GM12874 (cell line): ENCODE results near the gene COX14.

Source experiments
- TF ChIP-seq, protein P1 (sequence below): IDR thresholded peaks from 2 replicates; pipeline ENCODE4 v1.5.1; 2011; ENCODE audit warnings: low read depth, mild to moderate bottlenecking, control low read depth, low read length, moderate library complexity; ENCODE audit not compliant: insufficient read depth

The COX14 gene

DNA sequence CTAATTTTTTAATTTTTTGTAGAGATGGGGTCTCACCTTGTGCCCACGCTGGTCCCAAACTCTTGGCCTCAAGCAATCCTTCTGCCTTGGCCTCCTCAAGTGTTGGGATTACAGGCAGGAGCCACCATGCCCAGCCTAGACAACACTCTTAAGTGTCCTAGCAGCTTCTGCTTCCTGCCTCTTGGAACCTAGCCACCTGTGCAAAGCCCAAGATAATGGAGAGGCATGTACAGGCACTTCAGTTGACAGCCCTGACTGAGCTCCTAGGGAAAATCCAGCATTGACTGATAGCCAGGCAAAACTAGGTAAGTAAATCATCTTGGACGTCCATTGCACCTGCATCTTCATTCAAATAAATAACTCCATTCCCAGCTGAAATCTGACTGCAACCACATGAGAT is 15.5 kb downstream of the COX14 start:
- TF ChIP-seq, protein P1, sequence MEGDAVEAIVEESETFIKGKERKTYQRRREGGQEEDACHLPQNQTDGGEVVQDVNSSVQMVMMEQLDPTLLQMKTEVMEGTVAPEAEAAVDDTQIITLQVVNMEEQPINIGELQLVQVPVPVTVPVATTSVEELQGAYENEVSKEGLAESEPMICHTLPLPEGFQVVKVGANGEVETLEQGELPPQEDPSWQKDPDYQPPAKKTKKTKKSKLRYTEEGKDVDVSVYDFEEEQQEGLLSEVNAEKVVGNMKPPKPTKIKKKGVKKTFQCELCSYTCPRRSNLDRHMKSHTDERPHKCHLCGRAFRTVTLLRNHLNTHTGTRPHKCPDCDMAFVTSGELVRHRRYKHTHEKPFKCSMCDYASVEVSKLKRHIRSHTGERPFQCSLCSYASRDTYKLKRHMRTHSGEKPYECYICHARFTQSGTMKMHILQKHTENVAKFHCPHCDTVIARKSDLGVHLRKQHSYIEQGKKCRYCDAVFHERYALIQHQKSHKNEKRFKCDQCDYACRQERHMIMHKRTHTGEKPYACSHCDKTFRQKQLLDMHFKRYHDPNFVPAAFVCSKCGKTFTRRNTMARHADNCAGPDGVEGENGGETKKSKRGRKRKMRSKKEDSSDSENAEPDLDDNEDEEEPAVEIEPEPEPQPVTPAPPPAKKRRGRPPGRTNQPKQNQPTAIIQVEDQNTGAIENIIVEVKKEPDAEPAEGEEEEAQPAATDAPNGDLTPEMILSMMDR, result no peak

DNA sequence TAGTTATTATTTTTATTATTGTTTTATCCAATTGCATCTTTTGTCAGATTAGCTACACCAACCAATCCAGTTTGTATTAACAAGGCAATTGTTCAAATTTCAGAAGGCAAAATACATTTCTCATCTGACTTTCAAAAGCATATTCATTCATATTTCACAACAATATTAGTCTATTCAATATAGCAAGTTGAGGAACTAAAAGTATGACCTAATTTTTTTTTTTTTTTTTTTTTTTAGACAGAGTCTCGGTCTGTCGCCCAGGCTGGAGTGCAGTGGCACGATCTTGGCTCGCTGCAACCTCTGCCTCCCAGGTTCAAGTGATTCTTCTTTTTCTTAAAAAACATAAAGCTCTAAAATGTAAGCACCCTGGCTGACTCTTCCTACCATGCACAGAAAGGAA is 17.3 kb downstream of the COX14 start:
- TF ChIP-seq, protein P1, result no peak

DNA sequence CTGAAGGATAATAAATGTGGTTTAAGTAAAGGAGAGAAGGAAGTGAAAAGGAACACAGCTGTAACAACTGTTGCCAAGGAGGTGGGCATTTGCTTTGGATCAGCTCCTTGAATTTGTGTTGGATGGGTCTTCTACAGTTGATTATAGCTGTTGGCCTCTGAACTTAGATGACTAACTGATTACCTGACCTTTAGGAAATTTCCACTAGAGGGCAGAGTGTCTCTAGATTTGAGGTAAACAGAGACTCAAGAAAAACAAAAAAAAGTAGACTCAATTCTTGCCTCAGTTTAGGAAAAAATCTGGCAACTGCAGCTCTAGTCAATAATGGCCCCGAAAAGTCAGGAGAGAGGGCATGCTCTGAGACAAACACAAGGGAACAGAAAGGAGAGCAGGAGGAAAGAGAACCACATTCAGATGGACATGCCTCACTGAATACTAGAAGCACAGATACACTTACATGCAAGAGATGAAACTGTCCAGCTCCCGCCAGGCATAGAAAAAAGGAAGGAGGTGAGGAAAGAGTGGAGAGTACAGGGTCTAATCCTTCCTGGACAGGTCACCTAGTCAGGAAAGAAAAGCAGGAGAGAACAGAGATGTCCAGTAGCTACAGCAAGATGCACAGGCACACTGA is 20.6 kb downstream of the COX14 start:
- TF ChIP-seq, protein P1, result peak; percentile 46; the same call in 1 of the 2 replicates

DNA sequence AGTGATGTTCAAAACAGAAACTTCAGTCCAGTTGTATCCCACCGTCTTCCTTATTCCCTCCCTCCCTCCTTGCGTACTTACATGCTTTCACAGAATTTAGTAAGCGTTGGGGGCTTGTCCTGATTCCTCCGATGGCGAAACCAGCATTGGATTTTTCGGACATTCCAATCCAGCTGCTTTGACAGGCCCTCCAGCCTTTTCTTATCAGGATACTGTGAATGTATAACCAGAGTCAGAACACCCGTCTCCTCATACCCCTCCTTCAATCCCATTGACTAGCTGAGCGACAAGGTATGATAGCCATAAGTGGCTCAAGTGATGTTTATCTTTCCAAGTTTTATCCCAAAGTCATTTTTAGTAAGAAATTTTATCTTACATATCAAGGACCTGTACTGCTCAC is 31.0 kb downstream of the COX14 start:
- TF ChIP-seq, protein P1, result no peak

DNA sequence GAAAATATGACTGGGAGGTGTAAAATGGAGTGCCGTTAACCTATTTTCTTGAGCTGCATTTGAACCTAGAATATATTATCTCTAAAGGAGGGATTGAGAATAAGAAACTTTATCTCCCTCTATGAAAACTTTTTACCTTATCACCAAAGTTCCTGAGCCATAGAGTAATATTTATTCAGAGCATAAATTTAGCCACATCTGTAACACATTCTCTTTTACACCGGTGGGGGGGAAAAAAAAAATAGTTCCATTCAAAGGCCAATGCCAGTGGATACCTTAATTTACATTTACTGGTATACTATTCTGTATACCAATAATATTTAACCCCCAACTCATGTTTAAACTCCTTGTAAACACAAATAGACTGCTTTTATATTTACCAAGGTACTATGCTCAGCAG is 33.4 kb downstream of the COX14 start:
- TF ChIP-seq, protein P1, result no peak

DNA sequence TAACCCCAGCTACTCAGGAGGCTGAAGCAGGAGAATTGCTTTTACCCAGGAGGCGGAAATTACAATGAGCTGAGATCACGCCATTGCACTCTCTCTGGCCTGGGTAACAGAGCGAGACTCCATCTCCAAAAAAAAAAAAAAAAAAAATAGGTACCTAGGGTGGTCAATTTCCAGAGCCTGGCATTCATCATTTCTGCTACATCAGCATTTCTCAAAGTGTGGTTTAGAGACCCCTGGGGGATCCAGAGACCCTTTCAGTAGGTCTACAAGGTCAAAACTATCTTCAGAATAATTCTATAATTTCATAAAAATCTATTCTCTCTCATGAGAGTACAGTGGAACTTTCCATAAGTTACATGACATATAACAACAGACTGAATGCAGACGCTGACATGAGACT is 35.2 kb downstream of the COX14 start:
- TF ChIP-seq, protein P1, result no peak

DNA sequence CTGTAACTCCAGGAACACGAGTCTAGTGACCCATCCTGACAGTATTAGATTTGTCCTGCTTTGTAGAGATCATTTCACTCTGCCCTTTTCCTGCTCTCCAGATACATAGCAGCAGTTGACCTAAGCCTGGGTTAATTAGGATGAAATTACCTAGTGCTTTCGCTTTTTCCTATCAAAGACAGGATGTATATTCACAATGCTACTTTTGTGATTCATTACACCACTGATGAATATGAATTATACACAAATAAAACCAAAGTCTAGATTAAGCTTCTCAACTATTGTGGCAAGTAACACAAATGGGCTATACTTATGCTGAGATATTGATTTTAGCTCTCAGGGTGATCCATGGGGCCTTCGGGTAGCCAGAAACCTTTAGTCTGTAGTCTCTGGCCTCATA is 37.3 kb downstream of the COX14 start:
- TF ChIP-seq, protein P1, result no peak
